HG02763 (cell line): Measurements from ENCODE around the gene PLA2G4C.

ENCODE experiments used
- ATAC-seq: cut with Tn5 transposase; IDR thresholded peaks from one replicate; pipeline ENCODE4 v1.9.1; 2021; ENCODE audit warnings: mild to moderate bottlenecking, moderate library complexity; ENCODE audit not compliant: unreplicated experiment

Gene PLA2G4C

GRCh38 chr19:48059331-48059730 is 51.3 kb downstream of the PLA2G4C start:
- no peak for ATAC-seq

- no peak for ATAC-seq
These were observed 56.8 kb downstream of the PLA2G4C start for GRCh38 chr19:48053856-48054255.

- no peak for ATAC-seq
These were observed 57.5 kb downstream of the PLA2G4C start for GRCh38 chr19:48053076-48053475.

- no peak for ATAC-seq
These were observed 59.1 kb downstream of the PLA2G4C start for GRCh38 chr19:48051335-48052033.

GRCh38 chr19:48044561-48044960 is 66.1 kb downstream of the PLA2G4C start:
- ATAC-seq: no peak

- ATAC-seq: no peak
These were observed 66.8 kb downstream of the PLA2G4C start, which contains the start of gene CABP5 for GRCh38 chr19:48043675-48044258. CABP5 (minus strand) TSS chr19:48044079; CDS start chr19:48043922, 157 bp downstream.

GRCh38 chr19:48041877-48042580 is 68.6 kb downstream of the PLA2G4C start:
- no peak for ATAC-seq

- ATAC-seq: no peak
These were observed 73.9 kb downstream of the PLA2G4C start for GRCh38 chr19:48036765-48037164.

GRCh38 chr19:48033604-48034003 is 77.0 kb downstream of the PLA2G4C start:
- ATAC-seq: no peak

GRCh38 chr19:48030073-48030472 is 80.5 kb downstream of the PLA2G4C start:
- ATAC-seq: no peak

GRCh38 chr19:48029431-48029830 is 81.2 kb downstream of the PLA2G4C start:
- no peak for ATAC-seq

GRCh38 chr19:48025480-48025879 is 85.1 kb downstream of the PLA2G4C start:
- ATAC-seq: no peak

- no peak for ATAC-seq
These were observed 87.1 kb downstream of the PLA2G4C start for GRCh38 chr19:48023518-48023917.

GRCh38 chr19:48023011-48023410 is 87.6 kb downstream of the PLA2G4C start:
- no peak for ATAC-seq

- no peak for ATAC-seq
These were observed 89.9 kb downstream of the PLA2G4C start for GRCh38 chr19:48020686-48021085.

- no peak for ATAC-seq
These were observed 99.5 kb downstream of the PLA2G4C start for GRCh38 chr19:48010932-48011758.

GRCh38 chr19:48006762-48007161 is 103.9 kb downstream of the PLA2G4C start:
- ATAC-seq: no peak

- ATAC-seq: no peak
These were observed 106.4 kb downstream of the PLA2G4C start for GRCh38 chr19:48004236-48004635.

- no peak for ATAC-seq
These were observed 109.8 kb downstream of the PLA2G4C start for GRCh38 chr19:48000846-48001245.

GRCh38 chr19:47998800-47999199 is 111.8 kb downstream of the PLA2G4C start:
- ATAC-seq: no peak
